ENCODE measurements around the gene DVL2. TPM values are rescaled to one million over a fixed set of nuclear protein-coding genes. Genes with fewer than 3 reads are reported as not detected.

The DVL2 gene
- total RNA-seq, 1 experiment from 2014 or later = 34.9 TPM

GRCh38 chr17:7204828-7205461 lies 29.4 kb downstream of the DVL2 start:
- no peaks in the 10 kb centered on the region for H3K9me3 Mint-ChIP-seq (ENCODE audit: unreplicated experiment)
- no peak overlapping the region for H3K4me3 Mint-ChIP-seq (ENCODE audit: unreplicated experiment)
- no peak for TF ChIP-seq CTCF (IDR thresholded peaks at IDR 0.05; ENCODE audit: unreplicated experiment)
- no peak overlapping the region for H3K27ac Mint-ChIP-seq (ENCODE audit: low read depth, unreplicated experiment)
- no TSS peak for BruUV-seq (replicated peaks)
- CTCF ChIA-PET = no interaction called here
- no peak for DNase-seq (ENCODE audit: unreplicated experiment)
- POLR2A ChIA-PET = no interaction called here
- intact Hi-C loops (cut with micrococcal nuclease) = no loop called here
- H3K4me1 Mint-ChIP-seq (ENCODE audit: insufficient read depth, unreplicated experiment) = no peaks in the 10 kb centered on the region
- peaks cover 18% of the 10 kb centered on the region for H3K27me3 Mint-ChIP-seq (ENCODE audit: insufficient read depth, unreplicated experiment)
- peaks cover 11% of the 10 kb centered on the region for H3K36me3 Mint-ChIP-seq (ENCODE audit: insufficient read depth, unreplicated experiment)

DNA sequence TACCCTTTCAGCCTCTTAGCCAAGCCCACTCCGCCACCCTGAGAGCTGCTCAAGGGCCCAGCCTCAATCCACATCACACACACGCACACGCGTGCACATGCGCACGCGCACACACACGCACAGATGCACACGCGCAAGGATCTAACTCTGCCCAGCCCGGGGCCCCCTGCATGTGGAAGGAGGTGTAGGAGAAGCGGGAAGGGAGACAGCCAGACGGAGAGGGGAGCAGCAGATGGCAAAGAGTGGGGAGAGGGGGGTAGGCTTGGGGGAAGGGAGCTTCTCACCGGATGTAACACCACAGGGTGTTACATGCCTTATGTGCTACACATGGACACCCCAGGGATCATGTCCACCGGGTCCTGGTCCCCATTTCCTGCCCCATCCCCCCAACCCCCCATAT lies 30.0 kb downstream of the DVL2 start:
- DNase-seq (ENCODE audit: unreplicated experiment) = no peak
- Mint-ChIP-seq H3K9me3 (ENCODE audit: unreplicated experiment) (no peaks in the 10 kb centered on the region), H3K36me3 (ENCODE audit: insufficient read depth, unreplicated experiment) (peaks cover 6% of the 10 kb centered on the region), H3K4me1 (ENCODE audit: insufficient read depth, unreplicated experiment) (no peaks in the 10 kb centered on the region), H3K4me3 (ENCODE audit: unreplicated experiment) (no peak overlapping the region), H3K27ac (ENCODE audit: low read depth, unreplicated experiment) (no peak overlapping the region), H3K27me3 (ENCODE audit: insufficient read depth, unreplicated experiment) (peaks cover 18% of the 10 kb centered on the region)
- ChIA-PET CTCF (no interaction called here), POLR2A (no interaction called here)
- TF ChIP-seq CTCF (IDR thresholded peaks at IDR 0.05; ENCODE audit: unreplicated experiment) = no peak
- intact Hi-C loops (cut with micrococcal nuclease) = no loop called here
- BruUV-seq (replicated peaks) = no TSS peak

GRCh38 chr17:7203391-7203790 lies 30.9 kb downstream of the DVL2 start:
- H3K4me3 Mint-ChIP-seq (ENCODE audit: unreplicated experiment) = no peak overlapping the region
- no TSS peak for BruUV-seq (replicated peaks)
- H3K4me1 Mint-ChIP-seq (ENCODE audit: insufficient read depth, unreplicated experiment) = no peaks in the 10 kb centered on the region
- peaks cover 18% of the 10 kb centered on the region for H3K27me3 Mint-ChIP-seq (ENCODE audit: insufficient read depth, unreplicated experiment)
- DNase-seq (ENCODE audit: unreplicated experiment) = no peak
- ChIA-PET CTCF (interaction anchor here (0.6 to 1.1 kb wide), 2 partner anchors 26 to 150 kb away, joined by 3 read pairs; no protein-coding TSS in a partner anchor), POLR2A (interaction anchor here (0.6 kb wide), 1 partner anchor 435 kb away, joined by 3 read pairs; no protein-coding TSS in a partner anchor)
- no peak for TF ChIP-seq CTCF (IDR thresholded peaks at IDR 0.05; ENCODE audit: unreplicated experiment)
- H3K9me3 Mint-ChIP-seq (ENCODE audit: unreplicated experiment) = no peaks in the 10 kb centered on the region
- intact Hi-C loops (cut with micrococcal nuclease) = no loop called here
- peaks cover 6% of the 10 kb centered on the region for H3K36me3 Mint-ChIP-seq (ENCODE audit: insufficient read depth, unreplicated experiment)
- no peak overlapping the region for H3K27ac Mint-ChIP-seq (ENCODE audit: low read depth, unreplicated experiment)

- TF ChIP-seq CTCF (IDR thresholded peaks at IDR 0.05; ENCODE audit: unreplicated experiment) = no peak
- Mint-ChIP-seq H3K27ac (ENCODE audit: low read depth, unreplicated experiment) (no peak overlapping the region), H3K9me3 (ENCODE audit: unreplicated experiment) (no peaks in the 10 kb centered on the region), H3K4me3 (ENCODE audit: unreplicated experiment) (no peak overlapping the region), H3K36me3 (ENCODE audit: insufficient read depth, unreplicated experiment) (peaks cover 18% of the 10 kb centered on the region), H3K27me3 (ENCODE audit: insufficient read depth, unreplicated experiment) (no peaks in the 10 kb centered on the region), H3K4me1 (ENCODE audit: insufficient read depth, unreplicated experiment) (no peaks in the 10 kb centered on the region)
- ChIA-PET CTCF (interaction anchor here (1.9 kb wide), 1 partner anchor 20 kb away, joined by 8 read pairs; no protein-coding TSS in a partner anchor), POLR2A (no interaction called here)
- no TSS peak for BruUV-seq (replicated peaks)
- DNase-seq (ENCODE audit: unreplicated experiment) = no peak
- intact Hi-C loops (cut with micrococcal nuclease) = no loop called here
These were observed 37.5 kb downstream of the DVL2 start for GRCh38 chr17:7196651-7197401.
